WI38 (cell line): ENCODE measurements around the gene DOK4.

Experiments used
- H3K4me3 ChIP-seq: 2 replicates; pipeline ENCODE4 v1.5.1; 2011; ENCODE audit warnings: low read depth, mild to moderate bottlenecking, control low read depth, low read length
- CTCF ChIP-seq: IDR thresholded peaks from 2 replicates; pipeline ENCODE4 v1.5.1; 2012; ENCODE audit warnings: low read depth, mild to moderate bottlenecking, control low read depth, low read length

DOK4 gene

GRCh38 chr16:57518520-57518919 is 32.2 kb upstream of the DOK4 start:
- no peak overlapping the region for H3K4me3 ChIP-seq
- TF ChIP-seq CTCF, result no peak

GRCh38 chr16:57517397-57518367 is 31.4 kb upstream of the DOK4 start:
- no peak overlapping the region for H3K4me3 ChIP-seq
- TF ChIP-seq CTCF, result no peak

GRCh38 chr16:57516773-57517172 is 30.5 kb upstream of the DOK4 start:
- TF ChIP-seq CTCF, result no peak
- no peak overlapping the region for H3K4me3 ChIP-seq

GRCh38 chr16:57516176-57516725 is 30.0 kb upstream of the DOK4 start:
- H3K4me3 ChIP-seq, result no peak overlapping the region
- no peak for TF ChIP-seq CTCF

GRCh38 chr16:57514791-57515600 is 28.7 kb upstream of the DOK4 start:
- no peak overlapping the region for H3K4me3 ChIP-seq
- TF ChIP-seq CTCF, result no peak

GRCh38 chr16:57514371-57514770 is 28.1 kb upstream of the DOK4 start:
- TF ChIP-seq CTCF, result no peak
- H3K4me3 ChIP-seq, result no peak overlapping the region
